Right renal pelvis (tissue), 4 donors: ENCODE results near the gene GCM1. TPM values are rescaled to one million over a fixed set of nuclear protein-coding genes. Genes with fewer than 3 reads are reported as not detected.

Experiments used
- DNase-seq, 4 donors: peaks; one replicate each; pipeline ENCODE4 v3.0.0-alpha.2; 2013; ENCODE audit warnings: low read depth in 4 of 4, low spot score in 3 of 4, missing footprints in 1 of 4
- polyA plus RNA-seq, 4 donors: library from polyadenylated mRNA; unstranded; fragments of 120-200 nt; gene quantifications; one replicate each; pipeline ENCODE4 v1.2.1, GENCODE V29; 2013; ENCODE audit not compliant: insufficient read length in 4 of 4

The GCM1 gene
- polyA plus RNA-seq, 4 donors: 0.09 to 0.24 (median 0.12) TPM; not detected in 1

GRCh38 chr6:53154071-53154470 is 5.4 kb upstream of the GCM1 start:
- DNase-seq: no peak

- no peak for DNase-seq
These were observed 3.9 kb upstream of the GCM1 start for GRCh38 chr6:53152576-53152975.

GRCh38 chr6:53151676-53152075 is 3.0 kb upstream of the GCM1 start:
- no peak for DNase-seq

GRCh38 chr6:53144802-53145201 is 3.8 kb downstream of the GCM1 start:
- DNase-seq: no peak

GRCh38 chr6:53143710-53144109 is 4.9 kb downstream of the GCM1 start:
- DNase-seq: no peak

- no peak for DNase-seq
These were observed 5.8 kb downstream of the GCM1 start for GRCh38 chr6:53142810-53143209.

- no peak for DNase-seq
These were observed 8.7 kb downstream of the GCM1 start for GRCh38 chr6:53139841-53140413.

GRCh38 chr6:53136000-53136609 is 12.5 kb downstream of the GCM1 start:
- DNase-seq: no peak

GRCh38 chr6:53134601-53135235 is 13.9 kb downstream of the GCM1 start:
- no peak for DNase-seq

- no peak for DNase-seq
These were observed 14.7 kb downstream of the GCM1 start for GRCh38 chr6:53133961-53134360.

- no peak for DNase-seq
These were observed 17.9 kb downstream of the GCM1 start for GRCh38 chr6:53130569-53131290.

- DNase-seq: peak in 1 of 4 donors; percentile 19
These were observed 19.8 kb downstream of the GCM1 start for GRCh38 chr6:53128842-53129241.

GRCh38 chr6:53125276-53125675 is 23.4 kb downstream of the GCM1 start:
- DNase-seq: no peak

- DNase-seq: no peak
These were observed 24.4 kb downstream of the GCM1 start for GRCh38 chr6:53124131-53124800.

- DNase-seq: no peak
These were observed 28.8 kb downstream of the GCM1 start for GRCh38 chr6:53119772-53120409.

- no peak for DNase-seq
These were observed 29.3 kb downstream of the GCM1 start for GRCh38 chr6:53119349-53119748.

GRCh38 chr6:53115741-53116140 is 32.9 kb downstream of the GCM1 start:
- no peak for DNase-seq

GRCh38 chr6:53115113-53115512 is 33.5 kb downstream of the GCM1 start:
- DNase-seq: no peak

GRCh38 chr6:53113742-53114141 is 34.9 kb downstream of the GCM1 start:
- DNase-seq: no peak

GRCh38 chr6:53112871-53113270 is 35.8 kb downstream of the GCM1 start:
- no peak for DNase-seq

GRCh38 chr6:53112404-53112803 is 36.2 kb downstream of the GCM1 start:
- DNase-seq: peak in 1 of 4 donors; percentile 7
